ENCODE measurements around the gene CNTN5. TPM values are rescaled to one million over a fixed set of nuclear protein-coding genes. Genes with fewer than 3 reads are reported as not detected.

The CNTN5 gene
- total and polyA plus RNA-seq, 2 experiments from 2014 or later: 9.6 to 10.6 TPM

GRCh38 chr11:100296051-100296679 is 1275.4 kb downstream of the CNTN5 start:
- WGBS (ENCODE audit: low lambda C conversion rate, missing lambda C conversion rate): 53% methylated on average over 5 of the region's 5 CpGs

DNA sequence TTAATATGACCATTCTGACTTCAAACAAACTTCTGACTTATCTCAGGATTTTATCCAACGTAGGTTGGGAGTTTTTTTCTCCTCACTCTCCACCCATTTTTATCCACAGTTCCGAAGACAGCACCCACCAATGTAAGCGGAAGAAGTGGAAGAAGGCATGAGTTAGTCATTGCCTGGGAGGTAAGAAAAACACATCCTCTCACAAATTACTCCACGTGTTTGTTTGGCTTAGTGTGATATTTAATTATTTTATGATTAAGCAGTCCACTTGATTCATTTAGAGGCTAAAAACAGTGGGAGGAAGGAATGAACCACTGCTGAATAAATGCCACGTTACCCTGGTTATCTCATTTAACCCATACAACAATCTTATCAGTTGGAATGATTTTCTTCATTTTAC is 1276.8 kb downstream of the CNTN5 start:
- H3K4me1 ChIP-seq (ENCODE audit: insufficient read depth): no peaks in the 10 kb centered on the region

More at GRCh38 chr11:100296051-100296679, 1275.4 kb downstream of the CNTN5 start:
- DNase-seq (ENCODE audit: low spot score): no peak
- H3K9me3 ChIP-seq (ENCODE audit: low read depth): no peaks in the 10 kb centered on the region
- H3K27me3 ChIP-seq: no peaks in the 10 kb centered on the region
- H3K79me2 ChIP-seq: no peaks in the 10 kb centered on the region
- no peak overlapping the region for H3K4me2 ChIP-seq
- H2AFZ ChIP-seq: no peak overlapping the region
- H3K36me3 ChIP-seq (replicated peaks; ENCODE audit: insufficient read depth, low read depth): no peaks in the 10 kb centered on the region
- H4K20me1 ChIP-seq (ENCODE audit: insufficient read depth, poor library complexity, severe bottlenecking): no peaks in the 10 kb centered on the region
- H3K4me1 ChIP-seq (ENCODE audit: insufficient read depth): no peaks in the 10 kb centered on the region
- no peaks in the 10 kb centered on the region for H3K9me2 ChIP-seq (replicated peaks; ENCODE audit: insufficient read depth)
- no peak overlapping the region for H3K27ac ChIP-seq
- no peak overlapping the region for H3K4me3 ChIP-seq
- no peak for TF ChIP-seq EZH2 (IDR thresholded peaks at IDR 0.05; ENCODE audit: borderline replicate concordance)
- no peak for TF ChIP-seq EZH2phosphoT487 (IDR thresholded peaks at IDR 0.05; ENCODE audit: low read depth, severe bottlenecking, unreplicated experiment)
- TF ChIP-seq, protein P1, sequence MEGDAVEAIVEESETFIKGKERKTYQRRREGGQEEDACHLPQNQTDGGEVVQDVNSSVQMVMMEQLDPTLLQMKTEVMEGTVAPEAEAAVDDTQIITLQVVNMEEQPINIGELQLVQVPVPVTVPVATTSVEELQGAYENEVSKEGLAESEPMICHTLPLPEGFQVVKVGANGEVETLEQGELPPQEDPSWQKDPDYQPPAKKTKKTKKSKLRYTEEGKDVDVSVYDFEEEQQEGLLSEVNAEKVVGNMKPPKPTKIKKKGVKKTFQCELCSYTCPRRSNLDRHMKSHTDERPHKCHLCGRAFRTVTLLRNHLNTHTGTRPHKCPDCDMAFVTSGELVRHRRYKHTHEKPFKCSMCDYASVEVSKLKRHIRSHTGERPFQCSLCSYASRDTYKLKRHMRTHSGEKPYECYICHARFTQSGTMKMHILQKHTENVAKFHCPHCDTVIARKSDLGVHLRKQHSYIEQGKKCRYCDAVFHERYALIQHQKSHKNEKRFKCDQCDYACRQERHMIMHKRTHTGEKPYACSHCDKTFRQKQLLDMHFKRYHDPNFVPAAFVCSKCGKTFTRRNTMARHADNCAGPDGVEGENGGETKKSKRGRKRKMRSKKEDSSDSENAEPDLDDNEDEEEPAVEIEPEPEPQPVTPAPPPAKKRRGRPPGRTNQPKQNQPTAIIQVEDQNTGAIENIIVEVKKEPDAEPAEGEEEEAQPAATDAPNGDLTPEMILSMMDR (IDR thresholded peaks at IDR 0.05; ENCODE audit: poor library complexity): no peak

DNA sequence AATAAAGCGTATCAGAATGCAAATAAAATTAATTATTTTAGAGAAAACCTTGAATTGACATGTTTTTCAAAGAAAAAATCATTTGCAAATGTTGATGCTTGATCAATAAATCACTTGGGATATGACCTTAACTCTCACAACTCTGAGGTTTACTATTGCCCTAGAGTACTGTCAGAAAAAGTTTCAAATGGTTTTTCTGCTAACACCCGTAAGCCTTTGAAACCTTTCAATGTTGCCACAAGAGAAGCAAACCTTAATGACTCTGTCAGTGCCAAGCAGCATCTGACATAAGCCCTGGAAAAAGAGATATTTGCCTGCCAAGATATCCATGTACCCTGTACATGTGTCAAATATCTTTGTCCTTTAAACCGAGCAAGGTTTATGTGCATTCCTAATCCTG is 1282.1 kb downstream of the CNTN5 start:
- H3K4me3 ChIP-seq: no peak overlapping the region
- no peaks in the 10 kb centered on the region for H3K9me2 ChIP-seq (replicated peaks; ENCODE audit: insufficient read depth)
- no peaks in the 10 kb centered on the region for H3K79me2 ChIP-seq
- no peaks in the 10 kb centered on the region for H3K36me3 ChIP-seq (replicated peaks; ENCODE audit: insufficient read depth, low read depth)
- H3K4me2 ChIP-seq: no peak overlapping the region
- H3K4me1 ChIP-seq (ENCODE audit: insufficient read depth): no peaks in the 10 kb centered on the region
- no peak overlapping the region for H2AFZ ChIP-seq
- no peak for DNase-seq (ENCODE audit: low spot score)
- H3K27me3 ChIP-seq: no peaks in the 10 kb centered on the region
- no peak overlapping the region for H3K27ac ChIP-seq
- H3K9me3 ChIP-seq (ENCODE audit: low read depth): no peaks in the 10 kb centered on the region
- TF ChIP-seq EZH2phosphoT487 (IDR thresholded peaks at IDR 0.05; ENCODE audit: low read depth, severe bottlenecking, unreplicated experiment) (no peak), EZH2 (IDR thresholded peaks at IDR 0.05; ENCODE audit: borderline replicate concordance) (no peak)
- TF ChIP-seq, protein P1 (IDR thresholded peaks at IDR 0.05; ENCODE audit: poor library complexity): no peak
- no peaks in the 10 kb centered on the region for H4K20me1 ChIP-seq (ENCODE audit: insufficient read depth, poor library complexity, severe bottlenecking)
- 84% methylated on average over 3 of the region's 3 CpGs for WGBS (ENCODE audit: low lambda C conversion rate, missing lambda C conversion rate)

More for the DNA sequence above, 1276.8 kb downstream of the CNTN5 start:
- TF ChIP-seq EZH2 (IDR thresholded peaks at IDR 0.05; ENCODE audit: borderline replicate concordance) (no peak), EZH2phosphoT487 (IDR thresholded peaks at IDR 0.05; ENCODE audit: low read depth, severe bottlenecking, unreplicated experiment) (no peak)
- TF ChIP-seq, protein P1 (IDR thresholded peaks at IDR 0.05; ENCODE audit: poor library complexity): no peak
- Histone ChIP-seq H3K4me3 (no peak overlapping the region), H3K27me3 (no peaks in the 10 kb centered on the region), H3K9me2 (replicated peaks; ENCODE audit: insufficient read depth) (no peaks in the 10 kb centered on the region), H4K20me1 (ENCODE audit: insufficient read depth, poor library complexity, severe bottlenecking) (no peaks in the 10 kb centered on the region), H3K36me3 (replicated peaks; ENCODE audit: insufficient read depth, low read depth) (no peaks in the 10 kb centered on the region), H3K9me3 (ENCODE audit: low read depth) (no peaks in the 10 kb centered on the region), H3K4me2 (no peak overlapping the region), H2AFZ (no peak overlapping the region), H3K27ac (no peak overlapping the region), H3K79me2 (no peaks in the 10 kb centered on the region)
- 76% methylated on average over 5 of the region's 5 CpGs for WGBS (ENCODE audit: low lambda C conversion rate, missing lambda C conversion rate)
- DNase-seq (ENCODE audit: low spot score): no peak

Measured in hepatocyte (in vitro differentiated cells).